GM18951 (cell line): ENCODE measurements around the gene POTEJ.
"Not testable (repeated sequence)": the region's sequence is repeated elsewhere in the genome, so short reads cannot be mapped to it uniquely, and the experiment has no call there.

ENCODE experiments used
- in situ Hi-C: fragments of 300-500 bp; cut with MboI; formaldehyde crosslinking; loops from one replicate; pipeline ENCODE4 v1.12.0; 2022; ENCODE audit warnings: low sequenced_read_pairs, mixed read lengths, inconsistent platforms; ENCODE audit not compliant: unreplicated experiment

Gene POTEJ

DNA sequence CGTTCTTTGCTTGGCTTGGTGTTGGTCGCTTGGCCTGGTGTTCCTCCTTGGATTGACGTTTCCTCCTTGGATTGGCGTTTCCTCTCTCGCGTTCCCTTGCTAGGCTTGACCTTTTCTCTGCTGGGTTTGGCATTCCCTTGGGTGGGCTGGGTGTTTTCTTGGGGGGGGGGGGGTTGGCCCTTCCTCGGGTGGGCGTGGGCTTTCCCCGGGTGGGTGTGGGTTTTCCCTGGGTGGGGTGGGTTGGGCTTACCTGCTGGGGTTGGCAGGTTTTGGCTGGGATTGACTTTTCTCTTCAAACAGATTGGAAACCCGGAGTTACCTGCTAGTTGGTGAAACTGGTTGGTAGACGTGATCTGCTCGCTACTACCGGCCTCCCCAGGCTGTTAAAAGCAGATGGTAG is at the start of gene POTEJ:
POTEJ (plus strand) TSS at position 301 of the 400 bp plus-strand sequence; CDS start at position 394, 93 bp downstream.
- in situ Hi-C loops, result not testable (repeated sequence)

DNA sequence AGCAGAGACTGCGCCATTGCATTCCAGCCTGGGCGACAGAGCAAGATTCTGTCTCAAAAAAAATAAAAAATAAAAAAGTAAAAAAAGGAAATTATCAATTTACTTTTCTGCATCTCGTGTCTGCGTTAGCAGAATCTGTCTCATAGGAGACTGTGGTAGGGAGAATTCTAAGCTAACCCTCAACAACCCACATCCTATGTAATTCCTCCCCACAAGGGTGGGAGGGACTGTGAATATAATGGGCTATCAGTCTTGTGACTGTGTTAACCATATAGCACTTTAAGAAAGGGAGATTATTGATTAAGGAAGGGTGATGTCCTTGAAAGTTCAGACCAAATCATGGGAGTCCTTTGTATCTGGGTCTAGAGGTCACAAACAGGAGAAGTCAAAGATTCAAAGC is 45.1 kb upstream of the POTEJ start:
- in situ Hi-C loops, result not testable (repeated sequence)

DNA sequence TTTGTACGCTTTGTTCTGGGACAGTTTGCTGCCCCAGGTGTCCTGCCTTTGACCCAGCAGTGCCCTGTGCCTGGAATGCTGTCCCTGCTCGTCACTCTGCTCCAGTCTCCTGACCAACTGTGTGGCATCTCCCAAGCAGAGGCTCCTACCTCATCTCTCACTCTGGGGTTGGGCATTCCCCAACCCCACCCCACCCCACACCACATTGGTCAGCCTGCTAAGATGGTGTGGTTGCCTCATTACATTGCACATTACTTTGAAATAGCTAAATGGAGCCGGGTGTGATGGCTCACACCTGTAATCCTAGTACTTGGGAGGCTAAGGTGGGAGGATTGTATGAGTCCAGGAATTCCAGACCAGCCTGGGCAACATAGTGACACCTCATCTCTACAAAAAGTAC is 39.3 kb upstream of the POTEJ start:
- in situ Hi-C loops, result not testable (repeated sequence)

DNA sequence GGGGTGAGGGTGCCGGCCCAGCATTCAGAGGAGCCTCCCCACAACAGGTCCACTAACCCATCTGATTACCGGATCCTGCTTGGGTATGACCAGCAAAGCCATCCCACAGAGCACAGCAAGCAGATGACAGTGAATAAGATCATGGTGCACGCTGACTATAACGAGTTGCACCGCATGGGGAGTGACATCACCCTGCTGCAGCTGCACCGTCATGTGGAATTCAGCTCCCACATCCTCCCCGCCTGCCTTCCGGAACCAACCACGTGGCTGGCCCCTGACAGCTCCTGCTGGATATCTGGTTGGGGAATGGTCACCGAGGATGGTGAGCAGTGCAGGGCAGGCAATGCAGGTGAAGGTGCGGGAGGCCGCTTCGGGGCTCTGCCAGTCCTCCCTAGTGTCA is 37.0 kb upstream of the POTEJ start:
- in situ Hi-C loops, result not testable (repeated sequence)

DNA sequence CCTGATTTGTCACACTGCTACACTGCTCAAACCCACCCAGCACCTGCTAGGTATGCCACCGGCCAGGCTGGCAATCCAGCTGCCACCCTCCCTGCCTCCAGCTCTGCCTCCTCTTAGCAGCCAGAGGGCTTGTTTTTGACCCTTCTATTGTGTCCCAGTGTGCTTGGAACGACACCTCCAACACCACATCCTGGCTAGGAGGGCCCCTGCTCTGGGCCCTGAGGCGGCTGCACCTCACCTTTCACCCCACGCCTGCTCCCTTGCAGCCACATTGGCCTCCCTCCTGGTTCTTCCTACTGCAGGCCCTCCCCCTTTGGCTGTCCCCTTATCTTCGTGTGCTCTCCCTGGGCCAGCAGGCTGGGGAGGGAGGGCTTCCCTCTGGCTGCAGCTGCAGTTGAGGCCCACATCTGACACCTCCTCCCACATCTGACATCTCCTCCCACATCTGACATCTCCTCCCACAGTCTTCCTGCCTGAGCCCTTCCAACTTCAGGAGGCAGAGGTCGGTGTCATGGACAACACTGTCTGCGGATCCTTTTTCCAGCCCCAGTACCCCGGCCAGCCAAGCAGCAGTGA is 34.9 kb upstream of the POTEJ start:
- in situ Hi-C loops, result not testable (repeated sequence)

DNA sequence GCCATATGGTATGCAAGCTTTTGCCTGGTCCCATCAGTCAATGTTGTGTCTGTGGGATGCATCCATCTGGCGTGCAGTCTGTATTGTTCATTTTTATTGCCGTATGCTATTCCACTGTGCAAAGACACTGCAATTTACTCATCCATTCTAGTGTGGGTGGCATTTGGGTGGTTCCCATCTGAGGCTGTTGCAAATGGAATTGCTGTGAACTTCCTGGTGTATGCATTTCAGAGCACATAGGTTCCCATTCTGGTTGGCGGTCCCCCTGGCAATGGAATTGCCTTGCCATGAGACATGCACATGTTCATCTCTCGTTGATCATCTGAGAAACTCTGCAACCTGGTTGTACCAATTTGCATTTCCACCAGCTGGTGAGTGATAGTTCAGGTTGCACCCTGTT is 33.7 kb upstream of the POTEJ start:
- in situ Hi-C loops, result not testable (repeated sequence)

DNA sequence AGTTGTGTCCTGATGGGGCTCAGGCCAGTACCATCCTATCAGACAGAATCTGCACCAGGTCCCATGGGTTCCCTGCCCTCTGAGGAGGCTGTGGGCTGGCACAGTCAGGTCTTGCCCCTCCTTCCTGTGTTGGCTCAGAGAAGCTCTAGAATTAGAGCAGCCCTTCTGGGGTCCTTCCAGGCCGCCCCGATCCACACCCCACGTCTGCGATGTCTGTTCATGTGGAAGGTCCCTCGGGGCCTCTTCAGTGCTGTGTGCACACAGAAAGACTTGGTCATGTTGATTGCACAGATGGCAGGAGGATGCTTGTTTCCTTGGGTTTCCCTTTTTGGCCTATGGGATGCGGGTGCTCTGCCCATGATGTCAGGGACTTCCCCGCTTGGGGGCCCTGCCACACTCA is 32.1 kb upstream of the POTEJ start:
- in situ Hi-C loops, result not testable (repeated sequence)

DNA sequence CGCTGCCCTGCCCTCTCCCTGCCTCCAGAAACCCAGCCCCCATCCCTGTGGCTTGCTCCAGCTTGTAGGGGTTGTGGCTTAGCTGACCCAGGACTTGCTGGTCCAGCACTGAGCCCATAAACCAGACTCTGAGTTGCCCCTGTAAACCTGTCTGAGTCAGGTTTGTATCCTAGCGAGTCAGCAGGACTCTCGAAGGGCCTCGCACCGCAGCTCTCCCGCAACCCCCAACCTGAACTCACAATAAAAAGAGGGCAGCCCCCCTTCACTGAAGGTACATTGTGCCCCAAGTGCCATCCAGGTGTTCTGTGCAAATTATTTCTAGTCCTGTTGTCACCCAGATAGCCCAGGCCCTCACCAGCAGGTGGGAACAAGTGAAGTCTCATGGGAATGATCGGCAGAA is 29.7 kb upstream of the POTEJ start:
- in situ Hi-C loops, result not testable (repeated sequence)

DNA sequence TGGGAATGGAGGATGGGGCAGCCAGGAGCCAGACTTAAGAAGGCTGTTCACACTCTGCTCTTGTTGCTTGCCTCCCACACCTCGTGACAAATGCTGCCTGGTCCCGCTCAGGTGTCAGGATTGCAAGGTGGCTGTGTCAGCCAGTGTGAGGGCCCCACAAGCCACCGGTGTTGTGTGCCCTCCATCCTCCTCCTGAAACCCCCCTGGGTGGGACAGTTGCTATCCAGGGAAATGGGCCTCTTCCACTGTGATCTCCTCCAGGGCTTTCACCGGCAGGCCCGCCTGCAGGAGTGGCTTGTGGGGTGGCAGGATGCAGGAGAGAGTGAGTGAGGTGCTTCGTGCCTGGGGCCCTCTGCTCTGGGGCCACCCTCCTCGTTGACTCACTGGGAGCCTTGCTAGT is 28.3 kb upstream of the POTEJ start:
- in situ Hi-C loops, result not testable (repeated sequence)

DNA sequence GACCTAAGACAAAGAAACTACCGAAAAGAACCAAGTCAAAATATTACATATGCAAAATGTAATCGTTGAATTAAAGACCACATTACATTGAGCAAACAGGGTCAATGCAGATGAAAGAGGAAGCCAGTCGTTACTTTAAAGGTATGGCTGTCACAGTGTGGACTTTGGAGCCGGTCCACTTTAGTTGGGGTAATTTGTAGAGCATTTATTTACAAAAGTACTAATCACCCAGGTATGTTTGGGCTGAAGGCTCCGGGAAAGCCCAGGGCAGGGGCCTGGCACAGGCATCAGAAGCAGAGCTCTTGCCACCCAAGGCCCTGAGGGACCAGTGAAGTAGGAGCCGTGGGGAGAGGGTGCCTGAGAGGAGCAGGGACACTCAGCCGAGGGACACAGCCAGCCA is 27.7 kb upstream of the POTEJ start:
- in situ Hi-C loops, result not testable (repeated sequence)

DNA sequence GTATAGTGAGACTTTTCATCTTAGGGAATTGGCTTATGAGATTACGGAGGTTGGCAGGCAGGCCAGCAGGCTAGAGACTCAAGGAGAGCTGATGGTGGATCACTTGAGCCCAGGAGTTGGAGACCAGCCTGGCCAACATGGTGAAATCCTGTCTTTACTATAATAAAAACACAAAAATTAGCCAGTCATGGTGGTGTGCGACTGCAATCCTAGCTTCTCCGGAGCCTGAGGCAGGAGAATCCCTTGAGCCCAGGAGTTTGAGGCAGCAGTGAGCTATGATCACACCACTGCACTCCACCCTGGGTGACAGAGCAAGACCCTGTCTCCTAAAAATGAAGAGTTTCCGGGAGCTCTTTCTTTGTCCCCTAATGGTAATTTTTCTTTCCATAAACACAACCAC is 26.5 kb upstream of the POTEJ start:
- in situ Hi-C loops, result not testable (repeated sequence)

DNA sequence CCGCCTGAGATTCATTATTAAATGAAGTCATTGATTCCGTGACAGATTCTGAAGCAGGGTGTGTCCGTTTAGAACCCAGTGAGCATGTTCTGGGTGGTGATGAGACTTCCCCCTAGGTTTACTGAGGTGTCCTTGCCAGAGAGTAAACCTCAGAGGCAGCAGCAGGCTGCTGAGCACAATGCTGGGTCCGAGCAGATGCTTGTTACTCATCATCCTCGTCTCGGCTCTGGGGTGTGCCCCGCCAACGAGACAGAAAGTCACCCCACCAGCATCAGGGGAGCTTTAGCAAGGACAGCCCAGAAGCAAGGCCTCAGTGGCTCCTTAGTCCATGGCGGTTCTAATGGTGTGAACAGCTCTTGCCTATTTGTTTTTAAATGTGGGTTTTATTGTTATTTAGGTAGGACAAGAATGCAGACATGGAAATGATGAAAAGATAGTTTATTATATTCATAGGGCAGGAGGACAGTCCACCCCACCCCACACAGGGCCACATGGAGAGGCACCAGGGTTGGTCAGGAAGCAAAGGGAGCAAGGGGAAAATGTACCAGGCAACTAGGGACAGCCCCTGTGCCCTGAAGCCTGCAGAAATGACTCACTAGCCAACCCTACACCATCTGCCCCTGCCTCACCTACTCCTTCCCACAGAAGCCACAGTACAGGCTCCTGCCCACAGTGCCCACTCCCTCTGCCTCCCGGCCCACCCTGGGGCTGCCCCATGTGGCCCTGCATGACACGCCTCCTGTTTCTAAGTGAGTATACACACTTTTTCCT is 22.4 kb upstream of the POTEJ start:
- in situ Hi-C loops, result not testable (repeated sequence)

DNA sequence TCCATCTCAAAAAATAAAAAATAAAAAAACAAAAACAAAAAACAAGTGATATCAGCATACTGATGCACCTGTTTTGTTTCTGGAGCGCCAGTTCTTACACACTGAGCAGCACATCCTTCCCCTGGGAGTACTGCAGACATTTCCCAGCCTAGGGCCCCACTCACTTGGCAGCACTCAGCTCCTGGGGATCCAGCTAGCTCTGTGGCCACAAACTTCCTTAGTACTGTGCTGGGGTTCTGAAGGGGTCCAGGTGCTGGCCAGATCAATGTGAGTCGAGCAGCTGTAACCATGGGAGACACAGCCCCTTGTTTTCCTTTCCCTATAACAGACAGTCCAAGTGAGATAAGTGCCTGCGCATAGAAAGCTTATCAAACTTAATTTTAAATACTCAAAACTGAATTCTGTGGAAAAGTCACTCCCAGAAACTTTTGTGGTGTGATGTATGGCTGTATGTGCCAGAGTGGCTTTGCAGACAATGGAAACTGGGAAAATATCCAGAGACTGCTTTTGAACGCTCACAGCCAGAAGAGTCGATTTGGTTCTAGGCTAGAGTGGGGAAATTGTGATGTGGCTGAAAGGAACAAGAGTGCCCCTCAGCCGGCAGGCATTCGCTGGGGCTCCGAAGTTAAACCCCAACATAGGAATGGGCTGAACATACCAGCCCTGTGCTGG is 20.9 kb upstream of the POTEJ start:
- in situ Hi-C loops, result not testable (repeated sequence)

DNA sequence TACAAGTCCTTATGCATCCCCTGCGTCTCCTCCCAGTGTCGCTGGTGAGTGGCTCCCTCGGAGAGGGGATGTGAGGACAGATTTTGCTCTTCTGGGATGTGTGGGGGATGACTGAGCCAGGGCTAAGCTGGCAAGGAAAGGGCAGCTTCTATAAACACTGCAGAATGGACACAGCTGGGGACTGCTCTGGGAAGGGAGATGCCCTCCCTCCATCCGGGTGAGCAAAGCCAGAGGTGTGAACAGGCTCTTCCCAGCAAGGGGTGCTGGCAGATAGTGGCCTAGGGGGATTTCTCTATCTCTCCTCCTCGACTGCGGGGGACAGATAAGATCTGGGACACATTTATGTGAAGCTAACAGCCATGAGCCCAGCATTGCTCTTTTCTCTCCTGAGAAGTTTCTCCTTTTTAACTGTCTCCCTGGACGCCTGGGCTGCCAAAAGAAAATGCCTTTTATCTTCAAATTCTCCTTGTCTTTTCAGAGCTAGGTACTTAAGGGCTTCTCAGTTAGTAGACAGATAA is 20.3 kb upstream of the POTEJ start:
- in situ Hi-C loops, result not testable (repeated sequence)

DNA sequence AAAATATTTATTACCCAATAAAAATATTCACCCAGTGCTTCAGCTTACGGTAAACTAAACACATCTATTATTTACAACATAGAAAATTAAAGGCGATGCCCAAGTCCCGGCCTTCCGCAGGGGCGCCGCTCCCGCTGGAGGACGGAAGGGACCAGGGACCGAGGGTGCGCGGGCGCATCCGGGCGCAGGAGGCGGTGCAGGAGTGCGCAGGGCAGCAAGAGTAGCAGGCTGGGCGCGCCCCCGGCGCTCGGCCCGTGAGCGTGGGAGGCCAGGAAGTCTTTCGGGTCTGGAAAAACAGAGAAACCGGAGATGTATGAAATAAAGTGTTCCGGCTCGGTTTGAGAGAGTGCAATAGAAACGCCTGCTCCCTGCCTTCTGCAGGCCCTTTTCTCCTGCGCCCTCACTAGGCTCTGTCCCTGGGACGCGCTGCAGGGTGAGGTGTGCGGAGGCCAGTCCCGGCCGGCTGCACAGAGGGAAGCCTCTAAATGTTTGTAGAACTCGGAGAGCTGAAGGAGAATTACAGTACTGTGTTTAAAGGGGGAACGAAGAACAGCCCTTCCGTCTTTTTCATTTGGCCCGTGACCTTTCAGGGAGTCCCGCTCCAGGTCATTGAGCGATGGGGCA is 18.3 kb upstream of the POTEJ start:
- in situ Hi-C loops, result not testable (repeated sequence)

DNA sequence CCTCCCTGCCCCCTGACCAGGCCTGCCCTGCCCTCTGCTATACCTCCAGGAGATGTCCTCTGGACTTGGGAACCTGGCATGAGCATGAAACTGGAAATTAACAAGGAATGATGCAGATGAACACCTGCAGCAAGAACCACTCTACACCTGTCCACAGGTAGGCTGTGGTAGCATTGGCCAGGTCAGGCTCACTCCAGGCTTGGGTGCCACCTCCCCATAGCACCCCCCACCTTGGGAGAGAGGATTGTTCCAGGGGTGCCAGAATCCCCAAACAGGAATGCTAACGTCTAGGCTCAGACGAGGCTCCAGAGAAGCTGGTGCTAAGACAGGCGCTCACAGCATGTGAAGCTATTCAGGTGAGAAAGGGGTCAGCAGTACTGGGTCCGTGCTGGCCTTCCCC is 17.2 kb upstream of the POTEJ start:
- in situ Hi-C loops, result not testable (repeated sequence)

DNA sequence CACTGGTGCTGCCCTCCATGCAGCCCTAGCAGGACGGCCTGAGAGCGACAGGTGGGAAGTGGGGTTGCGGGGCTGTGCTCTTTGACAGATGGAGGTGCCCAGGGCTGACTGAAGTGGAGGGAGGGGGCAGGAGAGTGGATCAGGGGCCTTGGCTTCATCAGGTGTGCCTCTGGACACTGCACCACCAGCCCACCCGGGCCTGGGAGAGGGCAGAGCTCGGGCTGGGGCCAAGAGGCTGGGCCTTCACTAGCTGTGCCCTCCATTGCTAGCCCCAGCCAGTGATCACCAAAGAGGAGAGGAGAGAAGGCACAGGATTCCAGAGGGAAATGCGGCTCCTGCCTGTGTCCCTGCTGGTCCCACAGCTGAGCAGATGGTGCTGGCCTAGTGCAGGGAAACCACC is 14.5 kb upstream of the POTEJ start:
- in situ Hi-C loops, result not testable (repeated sequence)

DNA sequence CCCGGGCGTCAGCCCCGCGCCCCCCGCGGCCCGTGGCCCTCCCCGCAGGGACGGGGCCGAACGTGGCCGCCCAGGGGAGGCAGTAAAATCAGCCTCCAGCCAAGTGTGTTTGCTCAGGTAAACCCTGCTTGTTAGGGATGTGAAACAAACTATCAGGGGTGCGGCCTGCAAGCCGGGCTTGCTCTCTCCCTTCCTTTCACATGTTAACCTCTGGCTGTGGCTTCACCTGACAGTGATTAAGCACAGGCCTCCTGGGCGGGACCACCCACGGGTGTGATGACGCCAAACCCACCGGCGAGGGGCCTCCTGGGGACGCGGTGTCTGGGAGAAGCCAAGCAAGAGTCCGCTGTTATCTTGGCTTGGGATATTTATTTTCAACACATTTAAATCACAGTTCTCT is 13.2 kb upstream of the POTEJ start:
- in situ Hi-C loops, result not testable (repeated sequence)

DNA sequence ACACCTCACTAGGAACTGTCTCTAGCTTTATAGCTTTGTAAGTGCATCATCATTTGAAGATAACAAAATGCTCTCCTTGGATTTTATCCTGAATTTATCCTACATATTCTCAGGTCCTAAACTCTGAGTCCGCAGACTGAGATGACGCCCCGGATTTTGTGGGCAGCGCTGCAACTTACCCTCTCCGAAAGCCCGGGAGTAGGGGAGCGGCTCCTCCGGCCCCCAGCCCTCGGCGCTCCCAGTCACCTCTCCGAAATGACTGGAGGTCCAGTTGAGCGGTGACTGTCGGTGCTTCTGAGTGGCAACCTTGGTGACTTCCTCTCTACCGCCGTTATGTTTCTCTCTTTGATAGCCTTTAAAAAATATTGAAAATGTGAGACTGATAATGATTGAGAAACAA is 12.8 kb upstream of the POTEJ start:
- in situ Hi-C loops, result not testable (repeated sequence)

DNA sequence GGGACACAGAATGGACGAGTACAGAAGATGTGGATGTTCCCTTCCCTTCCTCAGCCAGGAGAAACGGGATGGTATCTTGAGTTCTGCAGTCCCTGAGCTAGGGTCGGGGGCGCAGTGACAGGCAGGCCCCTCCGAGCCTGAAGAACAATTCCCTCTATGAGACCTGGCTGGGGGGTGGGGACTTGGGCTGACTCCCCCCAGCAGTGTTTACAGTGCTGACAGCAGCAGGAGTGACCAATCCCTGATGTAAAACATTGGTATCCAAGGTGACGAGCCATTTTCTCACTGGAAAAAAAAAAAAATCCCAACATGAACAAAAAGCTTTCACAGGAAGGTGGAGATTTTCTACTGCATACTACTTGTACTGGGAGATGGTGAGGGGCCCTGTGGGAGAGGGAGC is 11.8 kb upstream of the POTEJ start, which contains the start of gene CFC1:
CFC1 (minus strand) TSS at position 183 of the 400 bp plus-strand sequence. CDS start 288 bp downstream, outside the sequence.
- in situ Hi-C loops, result not testable (repeated sequence)
